ENCODE data around the gene AGAP2. TPM values are rescaled to one million over a fixed set of nuclear protein-coding genes. Genes with fewer than 3 reads are reported as not detected.

The AGAP2 gene
- total RNA-seq, 1 experiment from 2014 or later, result 2.0 TPM

DNA sequence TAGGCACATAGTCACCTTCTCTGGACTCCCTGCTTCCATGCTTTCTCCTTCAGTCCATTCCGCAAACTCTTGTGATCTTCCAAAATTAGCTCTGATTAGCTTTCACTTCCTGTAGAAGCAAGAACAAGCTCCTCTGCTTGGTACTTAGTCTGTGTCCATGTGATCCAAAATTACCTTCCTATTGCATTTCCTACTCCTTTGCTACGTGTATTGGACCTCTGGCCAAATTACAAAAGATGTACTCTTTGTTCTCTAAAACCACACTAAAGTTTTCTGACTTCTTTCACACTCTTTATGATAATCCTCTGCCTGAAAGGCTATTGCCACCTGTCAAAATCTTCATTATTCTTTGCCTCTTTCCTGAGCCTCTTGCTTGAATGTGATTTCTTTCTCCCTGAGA lies 43.3 kb upstream of the AGAP2 start (continued):
- TF ChIP-seq, protein P1, sequence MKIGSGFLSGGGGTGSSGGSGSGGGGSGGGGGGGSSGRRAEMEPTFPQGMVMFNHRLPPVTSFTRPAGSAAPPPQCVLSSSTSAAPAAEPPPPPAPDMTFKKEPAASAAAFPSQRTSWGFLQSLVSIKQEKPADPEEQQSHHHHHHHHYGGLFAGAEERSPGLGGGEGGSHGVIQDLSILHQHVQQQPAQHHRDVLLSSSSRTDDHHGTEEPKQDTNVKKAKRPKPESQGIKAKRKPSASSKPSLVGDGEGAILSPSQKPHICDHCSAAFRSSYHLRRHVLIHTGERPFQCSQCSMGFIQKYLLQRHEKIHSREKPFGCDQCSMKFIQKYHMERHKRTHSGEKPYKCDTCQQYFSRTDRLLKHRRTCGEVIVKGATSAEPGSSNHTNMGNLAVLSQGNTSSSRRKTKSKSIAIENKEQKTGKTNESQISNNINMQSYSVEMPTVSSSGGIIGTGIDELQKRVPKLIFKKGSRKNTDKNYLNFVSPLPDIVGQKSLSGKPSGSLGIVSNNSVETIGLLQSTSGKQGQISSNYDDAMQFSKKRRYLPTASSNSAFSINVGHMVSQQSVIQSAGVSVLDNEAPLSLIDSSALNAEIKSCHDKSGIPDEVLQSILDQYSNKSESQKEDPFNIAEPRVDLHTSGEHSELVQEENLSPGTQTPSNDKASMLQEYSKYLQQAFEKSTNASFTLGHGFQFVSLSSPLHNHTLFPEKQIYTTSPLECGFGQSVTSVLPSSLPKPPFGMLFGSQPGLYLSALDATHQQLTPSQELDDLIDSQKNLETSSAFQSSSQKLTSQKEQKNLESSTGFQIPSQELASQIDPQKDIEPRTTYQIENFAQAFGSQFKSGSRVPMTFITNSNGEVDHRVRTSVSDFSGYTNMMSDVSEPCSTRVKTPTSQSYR (CRISPR knock-in tag; IDR thresholded peaks at IDR 0.05), result no peak

DNA sequence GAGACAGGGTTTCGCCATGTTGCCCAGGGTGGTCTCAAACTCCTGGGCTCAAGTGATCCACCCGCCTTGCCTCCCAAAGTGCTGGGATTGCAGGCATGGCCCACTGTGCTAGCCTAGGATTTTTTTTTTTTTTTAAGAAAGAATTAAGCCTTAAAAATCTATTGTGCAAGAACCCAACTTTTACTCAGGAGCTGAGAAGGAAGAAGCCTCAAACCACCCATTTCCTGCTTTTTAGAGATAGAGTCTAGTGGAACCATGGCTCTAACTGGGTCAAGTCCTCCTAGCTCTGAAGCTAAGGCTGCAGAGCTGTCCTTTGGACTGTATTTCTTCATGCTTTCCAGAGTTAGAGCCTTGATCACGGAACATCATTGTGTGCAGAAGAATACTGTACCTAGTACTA lies 42.7 kb upstream of the AGAP2 start:
- no peak for ATAC-seq
- CTCF ChIA-PET, result interaction anchor here (0.8 to 2.8 kb wide), 5 partner anchors 9 to 1221 kb away, joined by 3 to 17 read pairs (median 3); partner anchors contain the start of genes EEF1AKMT3 and METTL1
- no peak for TF ChIP-seq KAT7 (CRISPR knock-in tag; IDR thresholded peaks at IDR 0.05; ENCODE audit: borderline replicate concordance)
- TF ChIP-seq FOXK1 (CRISPR knock-in tag; IDR thresholded peaks at IDR 0.05), result no peak
- TF ChIP-seq, protein P2, sequence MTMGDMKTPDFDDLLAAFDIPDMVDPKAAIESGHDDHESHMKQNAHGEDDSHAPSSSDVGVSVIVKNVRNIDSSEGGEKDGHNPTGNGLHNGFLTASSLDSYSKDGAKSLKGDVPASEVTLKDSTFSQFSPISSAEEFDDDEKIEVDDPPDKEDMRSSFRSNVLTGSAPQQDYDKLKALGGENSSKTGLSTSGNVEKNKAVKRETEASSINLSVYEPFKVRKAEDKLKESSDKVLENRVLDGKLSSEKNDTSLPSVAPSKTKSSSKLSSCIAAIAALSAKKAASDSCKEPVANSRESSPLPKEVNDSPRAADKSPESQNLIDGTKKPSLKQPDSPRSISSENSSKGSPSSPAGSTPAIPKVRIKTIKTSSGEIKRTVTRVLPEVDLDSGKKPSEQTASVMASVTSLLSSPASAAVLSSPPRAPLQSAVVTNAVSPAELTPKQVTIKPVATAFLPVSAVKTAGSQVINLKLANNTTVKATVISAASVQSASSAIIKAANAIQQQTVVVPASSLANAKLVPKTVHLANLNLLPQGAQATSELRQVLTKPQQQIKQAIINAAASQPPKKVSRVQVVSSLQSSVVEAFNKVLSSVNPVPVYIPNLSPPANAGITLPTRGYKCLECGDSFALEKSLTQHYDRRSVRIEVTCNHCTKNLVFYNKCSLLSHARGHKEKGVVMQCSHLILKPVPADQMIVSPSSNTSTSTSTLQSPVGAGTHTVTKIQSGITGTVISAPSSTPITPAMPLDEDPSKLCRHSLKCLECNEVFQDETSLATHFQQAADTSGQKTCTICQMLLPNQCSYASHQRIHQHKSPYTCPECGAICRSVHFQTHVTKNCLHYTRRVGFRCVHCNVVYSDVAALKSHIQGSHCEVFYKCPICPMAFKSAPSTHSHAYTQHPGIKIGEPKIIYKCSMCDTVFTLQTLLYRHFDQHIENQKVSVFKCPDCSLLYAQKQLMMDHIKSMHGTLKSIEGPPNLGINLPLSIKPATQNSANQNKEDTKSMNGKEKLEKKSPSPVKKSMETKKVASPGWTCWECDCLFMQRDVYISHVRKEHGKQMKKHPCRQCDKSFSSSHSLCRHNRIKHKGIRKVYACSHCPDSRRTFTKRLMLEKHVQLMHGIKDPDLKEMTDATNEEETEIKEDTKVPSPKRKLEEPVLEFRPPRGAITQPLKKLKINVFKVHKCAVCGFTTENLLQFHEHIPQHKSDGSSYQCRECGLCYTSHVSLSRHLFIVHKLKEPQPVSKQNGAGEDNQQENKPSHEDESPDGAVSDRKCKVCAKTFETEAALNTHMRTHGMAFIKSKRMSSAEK (CRISPR knock-in tag; IDR thresholded peaks at IDR 0.05; ENCODE audit: borderline replicate concordance), result no peak
- no peak for TF ChIP-seq GRHL2 (CRISPR knock-in tag; IDR thresholded peaks at IDR 0.05; ENCODE audit: insufficient replicate concordance, severe bottlenecking)
- TF ChIP-seq, protein P3, sequence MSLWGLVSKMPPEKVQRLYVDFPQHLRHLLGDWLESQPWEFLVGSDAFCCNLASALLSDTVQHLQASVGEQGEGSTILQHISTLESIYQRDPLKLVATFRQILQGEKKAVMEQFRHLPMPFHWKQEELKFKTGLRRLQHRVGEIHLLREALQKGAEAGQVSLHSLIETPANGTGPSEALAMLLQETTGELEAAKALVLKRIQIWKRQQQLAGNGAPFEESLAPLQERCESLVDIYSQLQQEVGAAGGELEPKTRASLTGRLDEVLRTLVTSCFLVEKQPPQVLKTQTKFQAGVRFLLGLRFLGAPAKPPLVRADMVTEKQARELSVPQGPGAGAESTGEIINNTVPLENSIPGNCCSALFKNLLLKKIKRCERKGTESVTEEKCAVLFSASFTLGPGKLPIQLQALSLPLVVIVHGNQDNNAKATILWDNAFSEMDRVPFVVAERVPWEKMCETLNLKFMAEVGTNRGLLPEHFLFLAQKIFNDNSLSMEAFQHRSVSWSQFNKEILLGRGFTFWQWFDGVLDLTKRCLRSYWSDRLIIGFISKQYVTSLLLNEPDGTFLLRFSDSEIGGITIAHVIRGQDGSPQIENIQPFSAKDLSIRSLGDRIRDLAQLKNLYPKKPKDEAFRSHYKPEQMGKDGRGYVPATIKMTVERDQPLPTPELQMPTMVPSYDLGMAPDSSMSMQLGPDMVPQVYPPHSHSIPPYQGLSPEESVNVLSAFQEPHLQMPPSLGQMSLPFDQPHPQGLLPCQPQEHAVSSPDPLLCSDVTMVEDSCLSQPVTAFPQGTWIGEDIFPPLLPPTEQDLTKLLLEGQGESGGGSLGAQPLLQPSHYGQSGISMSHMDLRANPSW (CRISPR knock-in tag; conservative IDR thresholded peaks at IDR 0.05; ENCODE audit: low read depth), result no peak
- TF ChIP-seq, protein P4, sequence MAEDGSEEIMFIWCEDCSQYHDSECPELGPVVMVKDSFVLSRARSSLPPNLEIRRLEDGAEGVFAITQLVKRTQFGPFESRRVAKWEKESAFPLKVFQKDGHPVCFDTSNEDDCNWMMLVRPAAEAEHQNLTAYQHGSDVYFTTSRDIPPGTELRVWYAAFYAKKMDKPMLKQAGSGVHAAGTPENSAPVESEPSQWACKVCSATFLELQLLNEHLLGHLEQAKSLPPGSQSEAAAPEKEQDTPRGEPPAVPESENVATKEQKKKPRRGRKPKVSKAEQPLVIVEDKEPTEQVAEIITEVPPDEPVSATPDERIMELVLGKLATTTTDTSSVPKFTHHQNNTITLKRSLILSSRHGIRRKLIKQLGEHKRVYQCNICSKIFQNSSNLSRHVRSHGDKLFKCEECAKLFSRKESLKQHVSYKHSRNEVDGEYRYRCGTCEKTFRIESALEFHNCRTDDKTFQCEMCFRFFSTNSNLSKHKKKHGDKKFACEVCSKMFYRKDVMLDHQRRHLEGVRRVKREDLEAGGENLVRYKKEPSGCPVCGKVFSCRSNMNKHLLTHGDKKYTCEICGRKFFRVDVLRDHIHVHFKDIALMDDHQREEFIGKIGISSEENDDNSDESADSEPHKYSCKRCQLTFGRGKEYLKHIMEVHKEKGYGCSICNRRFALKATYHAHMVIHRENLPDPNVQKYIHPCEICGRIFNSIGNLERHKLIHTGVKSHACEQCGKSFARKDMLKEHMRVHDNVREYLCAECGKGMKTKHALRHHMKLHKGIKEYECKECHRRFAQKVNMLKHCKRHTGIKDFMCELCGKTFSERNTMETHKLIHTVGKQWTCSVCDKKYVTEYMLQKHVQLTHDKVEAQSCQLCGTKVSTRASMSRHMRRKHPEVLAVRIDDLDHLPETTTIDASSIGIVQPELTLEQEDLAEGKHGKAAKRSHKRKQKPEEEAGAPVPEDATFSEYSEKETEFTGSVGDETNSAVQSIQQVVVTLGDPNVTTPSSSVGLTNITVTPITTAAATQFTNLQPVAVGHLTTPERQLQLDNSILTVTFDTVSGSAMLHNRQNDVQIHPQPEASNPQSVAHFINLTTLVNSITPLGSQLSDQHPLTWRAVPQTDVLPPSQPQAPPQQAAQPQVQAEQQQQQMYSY (CRISPR knock-in tag; IDR thresholded peaks at IDR 0.05), result no peak
- TF ChIP-seq, protein P5, sequence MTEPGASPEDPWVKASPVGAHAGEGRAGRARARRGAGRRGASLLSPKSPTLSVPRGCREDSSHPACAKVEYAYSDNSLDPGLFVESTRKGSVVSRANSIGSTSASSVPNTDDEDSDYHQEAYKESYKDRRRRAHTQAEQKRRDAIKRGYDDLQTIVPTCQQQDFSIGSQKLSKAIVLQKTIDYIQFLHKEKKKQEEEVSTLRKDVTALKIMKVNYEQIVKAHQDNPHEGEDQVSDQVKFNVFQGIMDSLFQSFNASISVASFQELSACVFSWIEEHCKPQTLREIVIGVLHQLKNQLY (CRISPR knock-in tag; IDR thresholded peaks at IDR 0.05), result no peak
- TF ChIP-seq, protein P6, sequence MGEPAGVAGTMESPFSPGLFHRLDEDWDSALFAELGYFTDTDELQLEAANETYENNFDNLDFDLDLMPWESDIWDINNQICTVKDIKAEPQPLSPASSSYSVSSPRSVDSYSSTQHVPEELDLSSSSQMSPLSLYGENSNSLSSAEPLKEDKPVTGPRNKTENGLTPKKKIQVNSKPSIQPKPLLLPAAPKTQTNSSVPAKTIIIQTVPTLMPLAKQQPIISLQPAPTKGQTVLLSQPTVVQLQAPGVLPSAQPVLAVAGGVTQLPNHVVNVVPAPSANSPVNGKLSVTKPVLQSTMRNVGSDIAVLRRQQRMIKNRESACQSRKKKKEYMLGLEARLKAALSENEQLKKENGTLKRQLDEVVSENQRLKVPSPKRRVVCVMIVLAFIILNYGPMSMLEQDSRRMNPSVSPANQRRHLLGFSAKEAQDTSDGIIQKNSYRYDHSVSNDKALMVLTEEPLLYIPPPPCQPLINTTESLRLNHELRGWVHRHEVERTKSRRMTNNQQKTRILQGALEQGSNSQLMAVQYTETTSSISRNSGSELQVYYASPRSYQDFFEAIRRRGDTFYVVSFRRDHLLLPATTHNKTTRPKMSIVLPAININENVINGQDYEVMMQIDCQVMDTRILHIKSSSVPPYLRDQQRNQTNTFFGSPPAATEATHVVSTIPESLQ (CRISPR knock-in tag; IDR thresholded peaks at IDR 0.05), result no peak
- TF ChIP-seq, protein P7, sequence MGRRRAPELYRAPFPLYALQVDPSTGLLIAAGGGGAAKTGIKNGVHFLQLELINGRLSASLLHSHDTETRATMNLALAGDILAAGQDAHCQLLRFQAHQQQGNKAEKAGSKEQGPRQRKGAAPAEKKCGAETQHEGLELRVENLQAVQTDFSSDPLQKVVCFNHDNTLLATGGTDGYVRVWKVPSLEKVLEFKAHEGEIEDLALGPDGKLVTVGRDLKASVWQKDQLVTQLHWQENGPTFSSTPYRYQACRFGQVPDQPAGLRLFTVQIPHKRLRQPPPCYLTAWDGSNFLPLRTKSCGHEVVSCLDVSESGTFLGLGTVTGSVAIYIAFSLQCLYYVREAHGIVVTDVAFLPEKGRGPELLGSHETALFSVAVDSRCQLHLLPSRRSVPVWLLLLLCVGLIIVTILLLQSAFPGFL (CRISPR knock-in tag; IDR thresholded peaks at IDR 0.05; ENCODE audit: borderline replicate concordance), result no peak
- TF ChIP-seq, protein P1 (CRISPR knock-in tag; IDR thresholded peaks at IDR 0.05), result no peak
- TF ChIP-seq, protein P8, sequence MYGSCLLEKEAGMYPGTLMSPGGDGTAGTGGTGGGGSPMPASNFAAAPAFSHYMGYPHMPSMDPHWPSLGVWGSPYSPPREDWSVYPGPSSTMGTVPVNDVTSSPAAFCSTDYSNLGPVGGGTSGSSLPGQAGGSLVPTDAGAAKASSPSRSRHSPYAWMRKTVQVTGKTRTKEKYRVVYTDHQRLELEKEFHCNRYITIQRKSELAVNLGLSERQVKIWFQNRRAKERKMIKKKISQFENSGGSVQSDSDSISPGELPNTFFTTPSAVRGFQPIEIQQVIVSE (CRISPR knock-in tag; IDR thresholded peaks at IDR 0.05; ENCODE audit: borderline replicate concordance), result no peak
- no peak for TF ChIP-seq NFE2L1 (CRISPR knock-in tag; IDR thresholded peaks at IDR 0.05)

More for the DNA sequence above, 42.7 kb upstream of the AGAP2 start:
- DNase-seq (ENCODE audit: low spot score), result no peak
- H3K27me3 Mint-ChIP-seq (ENCODE audit: low read depth), result no peaks in the 10 kb centered on the region
- H3K36me3 Mint-ChIP-seq, result peaks cover 13% of the 10 kb centered on the region
- no peaks in the 10 kb centered on the region for H3K9me3 Mint-ChIP-seq
- no peak overlapping the region for H3K4me3 Mint-ChIP-seq
- POLR2A ChIA-PET, result no interaction called here
- no peak overlapping the region for H3K27ac Mint-ChIP-seq
- H3K4me1 Mint-ChIP-seq, result peaks cover 4% of the 10 kb centered on the region; the same call in 1 of the 2 replicates
